Thyroid gland (tissue), 4 donors: Measurements from ENCODE around the gene FGF22.

ENCODE experiments used
- POLR2A ChIP-seq, 2 donors: fragments of 450-650 bp; IDR thresholded peaks; one replicate each; pipeline ENCODE4 v1.6.1; 2017; ENCODE audit warnings: antibody characterized with exemption in 2 of 2, mild to moderate bottlenecking in 2 of 2, moderate library complexity in 1 of 2
- TF ChIP-seq, protein P1 (sequence below), 6 experiments: fragments of 200-600 bp in 3 of 6; fragments of 450-650 bp in 3 of 6; sonication (generic) in 3 of 6; IDR thresholded peaks; one replicate each; pipeline ENCODE4 v1.5.1; 2016 to 2019; ENCODE audit warnings: antibody characterized with exemption in 6 of 6, mild to moderate bottlenecking in 2 of 6, inconsistent platforms in 1 of 6, moderate library complexity in 1 of 6

DNA sequence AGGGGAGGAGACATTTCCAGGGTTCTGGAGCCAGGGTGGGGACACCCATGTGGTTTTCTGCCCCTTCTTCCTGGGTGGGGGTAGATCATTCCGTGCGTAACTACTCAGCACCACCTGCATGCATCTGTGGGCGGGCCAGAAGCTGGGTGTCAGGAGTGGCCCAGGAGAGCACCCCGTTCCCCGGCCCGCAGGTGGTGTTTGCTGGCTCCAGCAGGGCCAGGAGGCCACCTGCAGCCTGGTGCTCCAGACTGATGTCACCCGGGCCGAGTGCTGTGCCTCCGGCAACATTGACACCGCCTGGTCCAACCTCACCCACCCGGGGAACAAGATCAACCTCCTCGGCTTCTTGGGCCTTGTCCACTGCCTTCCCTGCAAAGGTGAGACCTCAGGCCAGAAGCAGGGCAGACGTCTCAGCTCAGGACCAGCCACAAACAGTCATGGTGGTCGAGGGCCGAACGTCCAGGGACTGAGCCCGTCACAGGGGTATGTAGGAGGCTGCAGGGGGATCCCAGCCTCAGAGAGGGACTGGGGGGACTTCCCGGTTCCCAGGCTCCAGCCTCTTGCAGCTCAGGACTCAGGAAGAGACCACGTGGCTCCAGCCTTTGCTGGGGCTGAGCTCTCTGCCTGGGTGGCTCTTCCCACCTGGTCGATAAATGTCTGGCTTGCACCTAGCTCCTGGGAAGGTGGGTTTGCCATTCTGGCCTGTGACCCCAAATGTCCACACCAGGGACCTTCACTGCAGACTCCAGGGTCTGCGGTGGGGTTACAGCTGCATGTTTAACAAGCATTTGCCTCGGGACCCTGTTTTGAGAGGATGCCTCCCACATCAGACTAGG, 38.1 kb downstream of the FGF22 start:
- TF ChIP-seq, protein P1, sequence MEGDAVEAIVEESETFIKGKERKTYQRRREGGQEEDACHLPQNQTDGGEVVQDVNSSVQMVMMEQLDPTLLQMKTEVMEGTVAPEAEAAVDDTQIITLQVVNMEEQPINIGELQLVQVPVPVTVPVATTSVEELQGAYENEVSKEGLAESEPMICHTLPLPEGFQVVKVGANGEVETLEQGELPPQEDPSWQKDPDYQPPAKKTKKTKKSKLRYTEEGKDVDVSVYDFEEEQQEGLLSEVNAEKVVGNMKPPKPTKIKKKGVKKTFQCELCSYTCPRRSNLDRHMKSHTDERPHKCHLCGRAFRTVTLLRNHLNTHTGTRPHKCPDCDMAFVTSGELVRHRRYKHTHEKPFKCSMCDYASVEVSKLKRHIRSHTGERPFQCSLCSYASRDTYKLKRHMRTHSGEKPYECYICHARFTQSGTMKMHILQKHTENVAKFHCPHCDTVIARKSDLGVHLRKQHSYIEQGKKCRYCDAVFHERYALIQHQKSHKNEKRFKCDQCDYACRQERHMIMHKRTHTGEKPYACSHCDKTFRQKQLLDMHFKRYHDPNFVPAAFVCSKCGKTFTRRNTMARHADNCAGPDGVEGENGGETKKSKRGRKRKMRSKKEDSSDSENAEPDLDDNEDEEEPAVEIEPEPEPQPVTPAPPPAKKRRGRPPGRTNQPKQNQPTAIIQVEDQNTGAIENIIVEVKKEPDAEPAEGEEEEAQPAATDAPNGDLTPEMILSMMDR (IDR thresholded peaks at IDR 0.05): no peak
- no peak for TF ChIP-seq POLR2A (IDR thresholded peaks at IDR 0.05)
